CD4-positive, alpha-beta T cell (primary cell): Measurements from ENCODE around the gene ADGRG7. TPM values are rescaled to one million over a fixed set of nuclear protein-coding genes. Genes with fewer than 3 reads are reported as not detected.
"Not testable (repeated sequence)": the region's sequence is repeated elsewhere in the genome, so short reads cannot be mapped to it uniquely, and the experiment has no call there.

Experiments
- ATAC-seq: fragments of 200-7000 bp; cut with Tn5 transposase; one replicate; pipeline ENCODE4 v1.10.0; 2022; ENCODE audit warnings: mild to moderate bottlenecking; ENCODE audit not compliant: poor library complexity
- CTCF ChIA-PET: fragments of 350-600 bp; sonication (Branson Sonifier 250); formaldehyde crosslinking; loops from one replicate; lab custom pipeline; 2021; ENCODE audit warnings: antibody characterized with exemption, inconsistent platforms; lab: Charles Lee
- POLR2A ChIA-PET: fragments of 350-600 bp; sonication (Branson Sonifier 250); formaldehyde crosslinking; loops from one replicate; lab custom pipeline; 2021; ENCODE audit warnings: antibody characterized with exemption, inconsistent platforms; lab: Charles Lee
- DNase-seq, 14 experiments: peaks; one replicate each; pipeline ENCODE4 v3.0.0-alpha.2; 2013 to 2020; ENCODE audit warnings: mixed read lengths in 2 of 14
- H3K27ac ChIP-seq, 2 donors: one replicate each; pipeline versions ENCODE4 v1.5.1 to v1.7.0; 2013; ENCODE audit warnings: low read length in 2 of 2, low read depth in 1 of 2, mild to moderate bottlenecking in 1 of 2
- H3K27me3 ChIP-seq, 2 experiments: 1 replicate in 1 of 2; 2 replicates in 1 of 2; pipeline versions ENCODE4 v1.6.1 to v1.7.0; 2013; ENCODE audit warnings: low read length in 2 of 2, control low read depth in 1 of 2, mild to moderate bottlenecking in 1 of 2, moderate library complexity in 1 of 2; ENCODE audit not compliant: insufficient read depth in 2 of 2, control insufficient read depth in 1 of 2
- H3K36me3 ChIP-seq: one replicate; pipeline ENCODE4 v1.6.1; 2013; ENCODE audit warnings: low read length, control low read depth; ENCODE audit not compliant: insufficient read depth
- H3K4me1 ChIP-seq: one replicate; pipeline ENCODE4 v1.6.1; 2013; ENCODE audit warnings: low read length, control low read depth; ENCODE audit not compliant: insufficient read depth
- H3K4me3 ChIP-seq: one replicate; pipeline ENCODE4 v1.5.1; 2013; ENCODE audit warnings: mild to moderate bottlenecking, low read length, moderate library complexity
- H3K9me3 ChIP-seq, 2 experiments: 1 replicate in 1 of 2; 2 replicates in 1 of 2; pipeline versions ENCODE4 v1.6.1 to v1.7.0; 2013; ENCODE audit warnings: low read length in 2 of 2, mild to moderate bottlenecking in 2 of 2, control low read depth in 1 of 2, moderate library complexity in 1 of 2; ENCODE audit not compliant: control insufficient read depth in 1 of 2, insufficient read depth in 1 of 2
- H3K27ac Mint-ChIP-seq: one replicate; pipeline ENCODE4 v1.8.0; 2020; ENCODE audit warnings: mixed read lengths
- H3K27me3 Mint-ChIP-seq: one replicate; pipeline ENCODE4 v1.8.0; 2021; ENCODE audit warnings: mixed read lengths
- H3K36me3 Mint-ChIP-seq: one replicate; pipeline ENCODE4 v1.8.0; 2021; ENCODE audit warnings: low read depth, mixed read lengths
- H3K4me1 Mint-ChIP-seq: one replicate; pipeline ENCODE4 v1.8.0; 2021; ENCODE audit warnings: low read depth, mixed read lengths
- H3K4me3 Mint-ChIP-seq: one replicate; pipeline ENCODE4 v1.8.0; 2020; ENCODE audit warnings: mild to moderate bottlenecking, mixed read lengths
- H3K9me3 Mint-ChIP-seq: one replicate; pipeline ENCODE4 v1.8.0; 2020; ENCODE audit warnings: mixed read lengths
- CTCF ChIP-seq: fragments of 200-600 bp; IDR thresholded peaks from one replicate; pipeline ENCODE4 v1.8.0; 2022; ENCODE audit warnings: antibody characterized with exemption, mild to moderate bottlenecking
- intact Hi-C, 2 experiments: fragments of 100-400 bp; cut with DNase I in 1 of 2; cut with micrococcal nuclease in 1 of 2; formaldehyde crosslinking; loops; one replicate each; pipeline versions ENCODE4 v1.15.1 to v1.9.0; 2023 to 2025; cut with DNase I, micrococcal nuclease
- total RNA-seq, 174 experiments: library from RNA in 2 of 174; stranded (reverse) in 2 of 174; gene quantifications; one replicate each; pipeline ENCODE4 v1.2.3 and lab custom pipeline; 2021 to 2026

Gene ADGRG7
- total RNA-seq, 2 experiments from 2014 or later: not detected

DNA sequence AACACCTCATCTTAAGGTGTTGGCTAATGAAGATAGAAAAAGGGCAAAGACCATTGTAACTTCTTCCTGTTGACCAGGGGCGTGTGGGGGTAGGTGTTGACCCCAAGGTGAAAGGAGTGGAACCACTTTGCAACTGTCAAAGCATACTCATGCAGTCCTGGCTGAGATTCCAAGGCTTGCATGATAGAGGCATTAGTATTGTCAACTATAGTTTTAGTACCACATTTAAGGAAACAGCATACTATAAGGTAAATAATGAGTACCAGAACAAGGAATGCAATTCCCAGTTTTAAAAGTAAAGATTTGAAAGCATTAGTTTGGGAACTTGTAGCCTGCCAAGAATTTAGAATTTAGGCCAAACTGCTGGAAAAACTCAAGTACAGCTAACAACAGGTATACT is 27.8 kb upstream of the ADGRG7 start:
- Mint-ChIP-seq H3K4me1 (no peaks in the 10 kb centered on the region), H3K27me3 (peaks cover 3% of the 10 kb centered on the region), H3K4me3 (no peak overlapping the region), H3K9me3 (no peaks in the 10 kb centered on the region), H3K36me3 (no peaks in the 10 kb centered on the region), H3K27ac (no peak overlapping the region)
- POLR2A ChIA-PET: no interaction called here
- no peaks in the 10 kb centered on the region for H3K4me1 ChIP-seq
- H3K27ac ChIP-seq: no peak overlapping the region
- H3K36me3 ChIP-seq: no peaks in the 10 kb centered on the region
- DNase-seq (no peak), ATAC-seq (no peak)
- H3K27me3 ChIP-seq: no peaks in the 10 kb centered on the region
- H3K4me3 ChIP-seq: no peak overlapping the region
- intact Hi-C loops: no loop called here
- CTCF ChIA-PET: no interaction called here
- no peak for TF ChIP-seq CTCF
- no peaks in the 10 kb centered on the region for H3K9me3 ChIP-seq

DNA sequence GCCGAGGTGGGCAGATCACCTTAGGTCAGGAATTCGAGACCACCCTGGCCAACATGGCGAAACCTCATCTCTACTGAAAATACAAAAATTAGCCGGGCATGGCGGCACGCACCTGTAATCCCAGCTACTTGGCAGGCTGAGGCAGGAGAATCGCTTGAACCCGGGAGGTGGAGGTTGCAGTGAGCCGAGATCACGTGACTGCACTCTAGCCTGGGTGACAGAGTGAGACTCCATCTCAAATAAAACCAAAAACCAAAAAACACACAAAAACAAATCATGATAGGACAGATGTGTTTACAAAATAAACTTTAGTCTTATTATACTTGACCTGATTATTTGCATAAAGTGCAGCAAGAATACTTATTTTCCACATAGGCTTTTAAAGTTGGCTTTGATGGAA is 27.2 kb upstream of the ADGRG7 start:
- H3K4me1 Mint-ChIP-seq, H3K4me1 ChIP-seq, H3K4me3 ChIP-seq, POLR2A ChIA-PET, H3K4me3 Mint-ChIP-seq, H3K27me3 ChIP-seq, H3K27me3 Mint-ChIP-seq, DNase-seq, H3K9me3 ChIP-seq, ATAC-seq, H3K9me3 Mint-ChIP-seq, H3K27ac ChIP-seq, H3K27ac Mint-ChIP-seq, H3K36me3 Mint-ChIP-seq, H3K36me3 ChIP-seq, intact Hi-C loops, CTCF ChIA-PET: not testable (repeated sequence)

DNA sequence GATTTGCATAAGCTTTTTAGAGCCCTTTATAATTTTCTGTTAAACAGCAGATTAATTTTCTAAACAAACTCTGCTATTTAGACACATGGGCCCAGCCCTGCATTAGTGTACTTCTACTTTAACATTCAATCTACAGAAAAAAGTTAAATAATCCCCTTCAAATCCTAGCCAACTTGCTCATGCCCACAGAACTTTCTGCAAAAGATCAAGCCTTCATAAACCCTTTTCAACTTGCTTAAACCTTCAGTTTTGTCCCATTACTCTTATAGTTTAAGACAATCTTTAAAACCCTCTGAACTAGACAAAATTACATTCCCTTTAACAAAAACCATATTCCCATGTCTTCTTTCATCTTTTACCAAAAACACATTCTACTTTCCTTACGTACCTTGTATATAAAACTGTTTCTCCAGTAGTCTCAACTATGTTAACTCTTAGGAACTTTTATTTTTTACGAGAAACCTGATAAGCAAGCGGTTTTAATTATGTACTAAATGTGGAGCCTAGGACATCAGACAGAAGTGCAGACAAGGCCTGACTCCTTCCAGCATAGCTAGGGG is 25.2 kb upstream of the ADGRG7 start:
- H3K36me3 ChIP-seq: no peaks in the 10 kb centered on the region
- H3K27ac ChIP-seq: no peak overlapping the region
- POLR2A ChIA-PET: no interaction called here
- intact Hi-C loops: loop anchor here in 1 of 2 experiments (2.0 kb wide), 1 partner anchor 513 kb away; no protein-coding TSS in a partner anchor
- Mint-ChIP-seq H3K36me3 (no peaks in the 10 kb centered on the region), H3K9me3 (no peaks in the 10 kb centered on the region), H3K27ac (no peak overlapping the region), H3K27me3 (peaks cover 3% of the 10 kb centered on the region), H3K4me3 (no peak overlapping the region), H3K4me1 (no peaks in the 10 kb centered on the region)
- H3K4me3 ChIP-seq: no peak overlapping the region
- H3K9me3 ChIP-seq: no peaks in the 10 kb centered on the region
- H3K4me1 ChIP-seq: no peaks in the 10 kb centered on the region
- H3K27me3 ChIP-seq: no peaks in the 10 kb centered on the region
- CTCF ChIA-PET: no interaction called here
- ATAC-seq (no peak), DNase-seq (no peak)
- no peak for TF ChIP-seq CTCF

- peaks cover 3% of the 10 kb centered on the region for H3K27me3 Mint-ChIP-seq
- Histone ChIP-seq H3K36me3 (no peaks in the 10 kb centered on the region), H3K4me3 (no peak overlapping the region), H3K27ac (no peak overlapping the region), H3K27me3 (no peaks in the 10 kb centered on the region), H3K4me1 (peaks cover 4% of the 10 kb centered on the region), H3K9me3 (no peaks in the 10 kb centered on the region)
- H3K4me3 Mint-ChIP-seq: no peak overlapping the region
- no peaks in the 10 kb centered on the region for H3K9me3 Mint-ChIP-seq
- DNase-seq (no peak), ATAC-seq (no peak)
- H3K4me1 Mint-ChIP-seq: no peaks in the 10 kb centered on the region
- H3K36me3 Mint-ChIP-seq: no peaks in the 10 kb centered on the region
- no peak overlapping the region for H3K27ac Mint-ChIP-seq
- TF ChIP-seq CTCF: no peak
- intact Hi-C loops: no loop called here
- CTCF ChIA-PET: no interaction called here
- POLR2A ChIA-PET: no interaction called here
Observed at GRCh38 chr3:100586832-100587231, 22.6 kb upstream of the ADGRG7 start.
